NAMALWA (cell line): Measurements from ENCODE around the gene DAND5.
"Not testable (repeated sequence)": the region's sequence is repeated elsewhere in the genome, so short reads cannot be mapped to it uniquely, and the experiment has no call there.

Experiments used
- DNase-seq: peaks from one replicate; pipeline ENCODE4 v3.0.0-alpha.2; 2015; ENCODE audit warnings: low spot score

Gene DAND5

GRCh38 chr19:12946092-12946721 lies 23.2 kb upstream of the DAND5 start:
- peak; percentile 81 for DNase-seq

- DNase-seq = no peak
These were observed 22.5 kb upstream of the DAND5 start for GRCh38 chr19:12946731-12947496.

- no peak for DNase-seq
These were observed 21.4 kb upstream of the DAND5 start for GRCh38 chr19:12947702-12948611.

GRCh38 chr19:12948612-12949362 lies 20.6 kb upstream of the DAND5 start:
- DNase-seq = no peak

- no peak for DNase-seq
These were observed 19.8 kb upstream of the DAND5 start for GRCh38 chr19:12949363-12950283.

- DNase-seq = not testable (repeated sequence)
These were observed 17.3 kb upstream of the DAND5 start for GRCh38 chr19:12952050-12952449.

GRCh38 chr19:12952488-12953137 lies 16.8 kb upstream of the DAND5 start:
- no peak for DNase-seq

- DNase-seq = no peak
These were observed 16.1 kb upstream of the DAND5 start for GRCh38 chr19:12953138-12953798.

GRCh38 chr19:12953799-12954611 lies 15.4 kb upstream of the DAND5 start:
- DNase-seq = no peak

- DNase-seq = no peak
These were observed 14.8 kb upstream of the DAND5 start for GRCh38 chr19:12954612-12954962.

GRCh38 chr19:12955575-12955974 lies 13.8 kb upstream of the DAND5 start:
- not testable (repeated sequence) for DNase-seq

GRCh38 chr19:12955996-12956395 lies 13.4 kb upstream of the DAND5 start:
- DNase-seq = peak; percentile 31

GRCh38 chr19:12956446-12957388 lies 12.7 kb upstream of the DAND5 start, which contains the start of gene GADD45GIP1:
TSS of gene GADD45GIP1 (minus strand) at chr19:12957223. CDS start at chr19:12957212, 11 bp downstream.
- DNase-seq = peak; percentile 86

GRCh38 chr19:12957389-12957952 lies 11.9 kb upstream of the DAND5 start:
- not testable (repeated sequence) for DNase-seq

GRCh38 chr19:12959481-12959880 lies 9.9 kb upstream of the DAND5 start:
- no peak for DNase-seq

- peak; percentile 88 for DNase-seq
These were observed 4.2 kb upstream of the DAND5 start for GRCh38 chr19:12965017-12965811.

GRCh38 chr19:12965812-12966135 lies 3.6 kb upstream of the DAND5 start:
- no peak for DNase-seq
